ENCODE measurements around the gene ZIC1. TPM values are rescaled to one million over a fixed set of nuclear protein-coding genes. Genes with fewer than 3 reads are reported as not detected.

Gene ZIC1
- total RNA-seq: 1 to 10 TPM in 2 of 3 donors, not detected in 1; 2.0 to 6.1 TPM

DNA sequence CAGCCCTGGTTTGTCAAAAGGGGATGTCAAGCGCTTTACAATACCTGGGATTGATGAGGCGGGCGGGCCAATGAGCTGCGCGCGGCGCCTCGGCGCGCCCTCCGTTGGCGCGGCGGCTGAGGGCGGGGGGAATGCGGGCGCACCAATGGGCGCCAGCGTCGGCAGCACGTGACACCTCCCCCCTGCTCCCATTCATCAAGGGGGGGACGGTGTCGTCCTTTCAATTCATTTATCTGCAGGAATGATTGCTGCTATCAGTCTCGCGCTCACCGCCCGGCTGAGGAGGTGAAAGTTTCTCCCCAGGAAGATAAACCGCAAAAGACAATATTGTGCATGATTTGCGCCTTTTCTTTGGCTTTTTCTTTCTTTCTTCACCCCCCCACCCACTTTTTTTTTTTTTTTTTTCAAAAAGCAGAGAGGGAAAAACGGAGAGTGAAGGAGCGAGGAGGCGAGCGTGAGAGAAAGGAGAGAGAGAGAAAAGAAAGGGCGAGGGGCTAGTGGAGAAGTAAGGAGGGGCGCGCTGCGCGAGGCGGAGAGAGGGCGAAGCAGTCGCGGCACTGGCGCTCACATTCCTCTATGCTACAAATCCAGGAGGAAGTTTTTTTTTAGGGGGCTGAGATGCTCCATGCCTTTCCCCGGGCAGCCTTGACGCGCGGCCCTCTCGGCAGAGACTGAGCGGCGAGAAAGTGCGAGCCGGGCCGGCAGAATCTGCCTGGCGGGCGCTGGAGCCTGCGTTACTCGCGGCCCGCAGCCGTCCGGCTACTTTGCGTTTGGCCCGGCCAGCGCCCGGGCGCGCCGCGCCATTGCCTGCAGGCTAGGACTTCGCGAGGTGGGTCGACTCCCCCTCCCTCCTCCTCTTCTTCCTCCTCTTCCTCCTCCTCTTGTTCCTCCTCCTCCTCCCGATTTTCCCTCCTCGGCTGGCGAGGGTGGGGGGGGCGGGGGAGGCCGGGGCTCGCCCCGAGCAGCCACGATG, at the start of gene ZIC1:
Gene ZIC1, plus strand, starts transcription at position 223 of the 973 bp plus-strand sequence. Its CDS starts 748 bp downstream, at position 971.
- Histone ChIP-seq H3K27ac (no peak within 1 kb of the TSS), H3K4me1 (peaks cover 3 to 9% of the 10 kb centered on the region in 2 donors), H3K9me3 (peaks cover 0 to 12% of the 10 kb centered on the region in 2 donors), H3K4me3 (peak within 1 kb of the TSS; percentile 9 to 61 (median 39)), H3K27me3 (peaks cover 15 to 100% of the 10 kb centered on the region in 2 donors), H3K36me3 (no peaks in the 10 kb centered on the region)
- TF ChIP-seq POLR2A (IDR thresholded peaks at IDR 0.05) (no peak), POLR2AphosphoS5 (IDR thresholded peaks at IDR 0.05) (no peak)
- TF ChIP-seq, protein P1, sequence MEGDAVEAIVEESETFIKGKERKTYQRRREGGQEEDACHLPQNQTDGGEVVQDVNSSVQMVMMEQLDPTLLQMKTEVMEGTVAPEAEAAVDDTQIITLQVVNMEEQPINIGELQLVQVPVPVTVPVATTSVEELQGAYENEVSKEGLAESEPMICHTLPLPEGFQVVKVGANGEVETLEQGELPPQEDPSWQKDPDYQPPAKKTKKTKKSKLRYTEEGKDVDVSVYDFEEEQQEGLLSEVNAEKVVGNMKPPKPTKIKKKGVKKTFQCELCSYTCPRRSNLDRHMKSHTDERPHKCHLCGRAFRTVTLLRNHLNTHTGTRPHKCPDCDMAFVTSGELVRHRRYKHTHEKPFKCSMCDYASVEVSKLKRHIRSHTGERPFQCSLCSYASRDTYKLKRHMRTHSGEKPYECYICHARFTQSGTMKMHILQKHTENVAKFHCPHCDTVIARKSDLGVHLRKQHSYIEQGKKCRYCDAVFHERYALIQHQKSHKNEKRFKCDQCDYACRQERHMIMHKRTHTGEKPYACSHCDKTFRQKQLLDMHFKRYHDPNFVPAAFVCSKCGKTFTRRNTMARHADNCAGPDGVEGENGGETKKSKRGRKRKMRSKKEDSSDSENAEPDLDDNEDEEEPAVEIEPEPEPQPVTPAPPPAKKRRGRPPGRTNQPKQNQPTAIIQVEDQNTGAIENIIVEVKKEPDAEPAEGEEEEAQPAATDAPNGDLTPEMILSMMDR (IDR thresholded peaks at IDR 0.05): no peak
- DNase-seq (ENCODE audit: low spot score in 2 of 2): no peak
- intact Hi-C loops (cut with DNase I; ENCODE audit: low total_unique reads): no loop called here

DNA sequence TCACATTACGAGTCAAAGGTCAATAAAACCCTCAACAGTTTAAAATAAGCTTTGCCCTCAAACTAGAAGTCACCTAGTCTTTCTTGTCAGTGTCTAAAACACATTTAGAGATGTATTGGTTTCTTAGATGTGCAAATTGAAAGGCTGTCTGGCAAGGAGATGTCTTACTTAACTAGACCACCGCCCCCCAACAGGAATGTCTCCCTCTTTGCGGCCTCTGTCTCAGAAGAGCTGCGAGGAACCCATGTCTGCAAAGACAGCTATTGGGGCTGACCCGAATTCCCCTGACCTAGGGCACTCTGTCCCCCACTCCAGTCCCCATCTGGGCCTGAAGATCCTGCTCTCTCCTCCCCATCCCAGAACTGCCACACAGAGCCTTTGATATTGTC, 49.1 kb upstream of the ZIC1 start:
- H3K9me3 ChIP-seq: no peaks in the 10 kb centered on the region
- no peak overlapping the region for H3K27ac ChIP-seq
- H3K36me3 ChIP-seq: no peaks in the 10 kb centered on the region
- H3K4me3 ChIP-seq: no peak overlapping the region
- DNase-seq (ENCODE audit: low spot score in 2 of 2): no peak
- intact Hi-C loops (cut with DNase I; ENCODE audit: low total_unique reads): no loop called here
- no peaks in the 10 kb centered on the region for H3K4me1 ChIP-seq
- TF ChIP-seq, protein P1 (IDR thresholded peaks at IDR 0.05): no peak
- TF ChIP-seq POLR2AphosphoS5 (IDR thresholded peaks at IDR 0.05): no peak
- TF ChIP-seq POLR2A (IDR thresholded peaks at IDR 0.05): no peak
- peaks cover 3 to 82% of the 10 kb centered on the region in 2 donors for H3K27me3 ChIP-seq

DNA sequence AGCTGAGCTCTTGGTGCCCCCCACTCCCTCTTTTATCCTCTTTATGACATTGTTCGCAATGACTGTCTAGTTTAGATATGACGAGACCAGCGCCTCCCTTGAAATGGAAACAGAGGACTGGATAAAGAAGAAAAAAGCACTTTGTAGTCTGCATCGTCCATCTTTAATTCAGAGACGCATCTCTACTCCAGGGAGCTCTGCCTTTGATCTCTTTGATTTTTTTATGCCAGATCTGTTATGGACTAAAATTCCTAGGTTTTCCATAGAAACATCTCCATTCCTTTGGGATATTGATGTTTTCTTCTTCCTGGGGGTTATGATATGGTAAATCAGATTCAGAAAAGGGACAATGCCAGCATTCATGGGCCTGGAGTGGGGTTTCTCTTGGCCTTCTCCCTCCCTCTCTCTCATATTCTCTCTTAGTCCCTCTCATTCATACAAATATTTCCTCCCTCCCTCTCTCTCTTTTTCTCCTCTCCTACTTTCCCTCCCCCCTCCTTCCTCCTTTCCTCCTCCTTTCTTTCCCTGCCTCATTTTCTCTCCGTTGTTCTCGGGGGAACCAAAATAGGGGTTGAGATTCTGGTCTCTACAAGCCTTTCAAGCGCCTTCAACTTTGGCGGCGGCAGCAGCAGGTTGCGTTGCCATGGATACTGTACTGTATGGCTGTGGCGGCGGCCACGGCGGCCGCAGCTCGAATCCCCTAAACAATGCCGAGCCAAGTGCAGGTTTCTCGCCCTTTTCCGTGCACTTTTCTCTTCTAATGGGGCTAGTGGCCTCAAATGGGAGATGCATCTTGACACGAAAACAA, 48.3 kb upstream of the ZIC1 start:
- DNase-seq (ENCODE audit: low spot score in 2 of 2): no peak
- Histone ChIP-seq H3K27me3 (peaks cover 3 to 81% of the 10 kb centered on the region in 2 donors), H3K4me1 (no peaks in the 10 kb centered on the region), H3K4me3 (no peak overlapping the region), H3K9me3 (no peaks in the 10 kb centered on the region), H3K27ac (no peak overlapping the region), H3K36me3 (no peaks in the 10 kb centered on the region)
- intact Hi-C loops (cut with DNase I; ENCODE audit: low total_unique reads): no loop called here
- TF ChIP-seq, protein P1 (IDR thresholded peaks at IDR 0.05): no peak
- TF ChIP-seq POLR2A (IDR thresholded peaks at IDR 0.05) (no peak), POLR2AphosphoS5 (IDR thresholded peaks at IDR 0.05) (no peak)

DNA sequence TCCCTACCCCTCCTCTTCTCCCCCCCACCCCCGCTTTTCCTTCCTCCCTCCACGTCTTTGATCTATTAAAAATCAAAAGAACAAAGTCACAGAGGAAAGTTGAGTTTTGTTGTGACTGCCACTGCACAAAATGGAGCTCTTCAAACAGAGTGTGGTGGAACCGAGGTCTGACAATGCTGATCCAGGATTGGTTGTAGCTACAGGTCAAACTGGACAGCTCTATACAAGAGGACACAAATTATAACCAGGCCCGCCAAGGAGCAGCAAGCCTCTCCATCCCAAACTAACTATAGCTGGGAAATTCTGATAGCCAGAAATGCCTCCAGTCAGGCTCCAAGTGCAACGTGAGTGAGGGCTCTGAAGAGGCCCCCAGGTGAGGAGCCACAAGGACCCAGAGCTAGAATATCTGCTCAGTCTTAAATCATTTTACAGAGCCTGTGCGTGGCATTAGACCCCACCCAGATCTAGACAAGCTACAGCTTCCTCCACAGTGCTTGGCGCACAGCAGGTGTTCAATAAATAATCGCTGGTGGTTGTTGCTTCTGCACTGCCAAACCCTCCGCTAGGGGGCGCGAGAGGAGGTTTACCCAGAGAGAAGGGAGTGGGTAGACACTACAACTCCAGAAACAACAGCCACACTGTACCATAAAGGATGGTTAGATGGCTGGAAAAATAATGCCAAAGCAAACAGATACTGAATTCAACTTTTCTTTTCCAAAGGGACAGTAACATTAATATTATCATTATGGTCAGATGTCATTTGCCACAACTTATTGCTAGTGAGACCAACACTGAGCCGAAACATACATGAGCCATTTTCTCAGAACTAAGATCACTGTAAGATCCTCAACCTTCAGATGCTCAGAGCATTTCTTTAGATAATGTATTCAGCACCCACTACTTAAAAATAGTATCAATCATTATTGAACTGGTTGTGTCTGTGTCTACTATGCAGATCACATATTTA, 47.4 kb upstream of the ZIC1 start:
- intact Hi-C loops (cut with DNase I; ENCODE audit: low total_unique reads): no loop called here
- Histone ChIP-seq H3K36me3 (no peaks in the 10 kb centered on the region), H3K4me1 (no peaks in the 10 kb centered on the region), H3K27me3 (peaks cover 0 to 81% of the 10 kb centered on the region in 2 donors), H3K9me3 (no peaks in the 10 kb centered on the region), H3K4me3 (no peak overlapping the region), H3K27ac (no peak overlapping the region)
- DNase-seq (ENCODE audit: low spot score in 2 of 2): no peak
- no peak for TF ChIP-seq POLR2AphosphoS5 (IDR thresholded peaks at IDR 0.05)

DNA sequence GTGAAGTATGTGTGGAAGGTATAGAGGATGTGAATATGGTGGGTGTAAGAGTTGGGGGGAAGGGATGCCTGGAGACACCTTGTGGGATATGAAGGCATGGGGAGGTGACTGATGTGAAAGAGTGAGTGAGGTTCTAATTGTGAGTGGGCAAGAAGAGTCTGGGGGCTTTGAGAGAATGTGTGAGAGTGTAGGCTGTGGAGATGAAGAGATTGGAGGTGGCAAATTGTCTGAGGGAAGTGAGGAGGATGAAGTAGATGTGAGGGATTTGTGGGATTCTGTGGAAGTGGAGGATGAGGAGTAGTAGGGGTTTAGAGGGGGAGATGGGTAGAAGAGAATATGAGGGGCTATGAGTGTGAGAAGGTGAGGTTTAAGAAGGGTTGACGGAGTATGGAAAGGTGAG, 44.4 kb upstream of the ZIC1 start:
- H3K36me3 ChIP-seq: no peaks in the 10 kb centered on the region
- H3K4me1 ChIP-seq: no peaks in the 10 kb centered on the region
- no peak overlapping the region for H3K27ac ChIP-seq
- peaks cover 0 to 79% of the 10 kb centered on the region in 2 donors for H3K27me3 ChIP-seq
- TF ChIP-seq, protein P1 (IDR thresholded peaks at IDR 0.05): no peak
- TF ChIP-seq POLR2AphosphoS5 (IDR thresholded peaks at IDR 0.05) (no peak), POLR2A (IDR thresholded peaks at IDR 0.05) (no peak)
- intact Hi-C loops (cut with DNase I; ENCODE audit: low total_unique reads): no loop called here
- no peak for DNase-seq (ENCODE audit: low spot score in 2 of 2)
- no peaks in the 10 kb centered on the region for H3K9me3 ChIP-seq
- no peak overlapping the region for H3K4me3 ChIP-seq

All from breast epithelium (tissue), 4 donors.